Stimulated activated naive CD4-positive, alpha-beta T cell (primary cell): ENCODE data around the gene ZBTB32.

ENCODE experiments used
- DNase-seq, 6 experiments: peaks; one replicate each; lab custom pipeline; 2025; lab: John Stamatoyannopoulos, UW

The ZBTB32 gene

DNA sequence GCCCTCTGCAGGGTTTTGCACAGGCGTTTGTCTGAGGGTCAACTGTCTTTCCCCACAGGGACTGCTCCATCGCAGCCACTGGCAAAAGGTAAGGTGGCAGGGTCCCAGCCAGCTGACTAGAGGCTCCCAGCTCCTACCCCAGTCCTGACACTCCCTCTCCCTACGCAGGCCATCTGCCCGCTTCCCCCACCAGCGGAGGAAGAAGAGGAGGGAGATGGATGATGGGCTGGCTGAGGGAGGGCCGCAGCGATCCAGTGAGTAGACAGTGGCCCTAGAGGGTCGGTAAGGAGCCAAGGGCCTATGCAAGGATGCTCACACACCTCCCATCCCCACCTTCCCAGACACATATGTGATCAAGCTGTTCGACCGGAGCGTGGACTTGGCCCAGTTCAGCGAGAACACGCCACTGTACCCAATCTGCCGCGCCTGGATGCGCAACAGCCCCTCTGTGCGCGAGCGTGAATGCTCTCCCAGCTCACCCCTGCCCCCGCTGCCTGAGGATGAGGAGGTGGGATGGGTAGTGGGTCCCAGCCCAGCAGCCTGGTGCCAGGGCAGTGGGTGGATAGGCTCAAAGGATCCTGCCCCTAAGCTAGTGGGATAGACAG is 48.5 kb downstream of the ZBTB32 start:
- no peak for DNase-seq

GRCh38 chr19:35753634-35754369 is 49.4 kb downstream of the ZBTB32 start:
- DNase-seq, result no peak

GRCh38 chr19:35754370-35755130 is 50.2 kb downstream of the ZBTB32 start:
- no peak for DNase-seq

- no peak for DNase-seq
Observed at GRCh38 chr19:35755131-35755549, 50.8 kb downstream of the ZBTB32 start.

- peak; percentile 11 to 56 (median 39) for DNase-seq
Observed at GRCh38 chr19:35755550-35756376, 51.4 kb downstream of the ZBTB32 start.

DNA sequence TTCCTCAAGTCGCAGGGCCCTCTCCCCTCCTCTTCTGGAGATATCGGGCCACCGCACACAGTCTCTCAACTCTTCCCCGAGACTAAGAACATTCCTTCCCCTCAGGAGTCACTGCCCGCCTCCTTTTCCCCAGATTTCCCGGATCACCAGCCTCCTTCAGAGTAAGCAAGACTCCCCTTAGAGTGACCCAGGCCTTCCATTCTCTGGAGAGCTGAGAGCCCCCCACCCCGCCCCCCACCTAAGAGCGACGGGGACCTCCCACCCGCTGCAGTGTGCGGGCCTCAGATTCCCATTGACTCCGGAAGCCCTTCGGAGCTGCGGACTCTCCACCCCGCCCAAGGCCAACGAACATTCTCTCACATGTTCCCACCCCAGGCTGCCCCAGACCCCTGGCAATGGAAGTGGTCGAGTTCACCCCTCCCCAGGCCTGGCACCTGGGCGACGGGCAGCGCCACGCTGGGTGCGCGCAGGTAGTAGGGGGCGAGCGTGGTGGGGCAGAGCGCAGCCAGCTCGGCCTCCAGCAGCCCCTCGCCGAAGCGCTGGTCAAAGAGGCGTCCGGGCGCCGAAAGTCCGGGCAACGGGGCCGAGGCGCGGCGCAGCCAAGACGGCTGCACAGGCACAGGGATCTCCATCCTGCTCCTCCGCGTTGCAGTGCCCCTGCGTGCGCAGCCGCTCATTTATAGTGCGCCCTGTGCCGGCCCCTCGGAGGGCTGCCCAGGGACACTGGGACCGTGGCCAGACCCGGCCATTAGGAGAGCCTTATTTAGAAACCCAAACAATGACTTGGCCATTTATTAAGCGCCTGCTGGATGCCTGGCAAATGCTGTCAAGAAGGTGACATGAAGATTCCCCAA is 52.2 kb downstream of the ZBTB32 start, which contains the start of gene HSPB6:
Gene HSPB6 (minus strand): TSS at position 653 of the 854 bp plus-strand sequence. CDS start 21 bp downstream, at position 632.
- peak in 2 of 6 experiments; percentile 9 to 24 for DNase-seq

DNA sequence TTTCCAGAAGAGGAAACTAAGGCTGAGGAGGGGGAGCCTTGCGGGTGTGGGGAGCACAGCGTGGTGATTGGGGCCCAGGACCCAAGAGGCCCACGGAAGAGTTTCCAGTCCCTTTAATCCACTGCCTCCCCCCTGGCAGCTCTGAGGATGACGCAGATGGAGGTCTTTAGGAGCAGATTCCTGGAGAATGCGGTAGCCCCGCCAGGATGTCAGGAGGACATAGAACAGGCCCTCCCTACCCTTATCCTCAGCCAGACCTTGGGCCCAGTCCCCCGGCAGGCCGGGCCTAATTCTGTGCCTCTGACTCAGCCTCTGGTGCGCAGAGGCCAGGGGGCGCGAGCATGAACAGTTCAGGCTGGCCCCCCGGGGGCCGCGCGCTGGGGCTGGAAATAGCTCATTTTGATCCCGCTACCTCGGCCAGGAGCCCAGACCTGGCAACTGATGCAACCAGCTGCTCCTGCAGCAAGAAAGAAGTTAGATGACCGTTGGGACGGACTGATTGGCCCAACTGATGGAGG is 52.9 kb downstream of the ZBTB32 start:
- DNase-seq, result no peak

- DNase-seq, result peak; percentile 94 to 99 (median 98)
Observed at GRCh38 chr19:35757749-35758608, 53.6 kb downstream of the ZBTB32 start, which contains the start of gene PROSER3. TSS of gene PROSER3 (plus strand) at chr19:35758176. CDS start at chr19:35758216, 40 bp downstream.

- DNase-seq, result no peak
Observed at GRCh38 chr19:35759697-35760096, 55.3 kb downstream of the ZBTB32 start.

DNA sequence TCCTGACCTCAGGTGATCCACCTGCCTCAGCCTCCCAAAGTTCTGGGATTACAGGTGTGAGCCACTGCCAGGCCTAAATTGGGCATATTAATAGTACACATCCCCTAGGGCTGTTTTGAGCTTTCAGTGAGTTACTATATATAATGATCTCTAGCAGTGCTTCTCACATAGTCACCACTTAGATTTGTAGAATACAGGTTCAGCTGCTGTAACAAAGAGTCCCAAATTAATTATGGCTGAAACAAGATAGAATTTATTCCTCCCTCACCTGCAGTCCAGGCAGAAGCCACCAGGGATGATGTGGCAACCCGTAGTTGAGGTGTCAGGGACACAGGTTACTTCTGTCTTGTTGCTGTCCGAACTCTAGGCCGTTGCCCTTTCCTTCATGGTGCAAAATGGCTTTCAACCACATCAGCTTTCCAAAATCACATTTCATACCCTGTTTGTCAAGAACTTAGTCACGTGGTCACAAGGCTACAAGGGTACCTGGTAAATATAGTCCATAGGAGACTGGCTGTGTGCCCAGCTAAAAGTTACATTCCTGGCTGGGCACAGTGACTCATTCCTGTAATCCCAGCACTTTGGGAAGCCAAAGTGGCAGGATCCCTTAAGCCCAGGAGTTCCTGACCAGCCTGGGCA is 56.5 kb downstream of the ZBTB32 start:
- no peak for DNase-seq

GRCh38 chr19:35764432-35765315 is 60.3 kb downstream of the ZBTB32 start:
- no peak for DNase-seq
